IPS DF 19.7 (cell line): ENCODE data around the gene LYG1.
"Not testable (repeated sequence)": the region's sequence is repeated elsewhere in the genome, so short reads cannot be mapped to it uniquely, and the experiment has no call there.

Experiments
- DNase-seq: peaks from one replicate; pipeline ENCODE4 v3.0.0-alpha.2; 2013; ENCODE audit warnings: low read depth, low spot score

LYG1 gene

GRCh38 chr2:99301097-99301496 lies at the start of gene LYG1:
TSS of gene LYG1 (minus strand) at chr2:99301197. CDS start at chr2:99295670, 5,527 bp downstream.
- not testable (repeated sequence) for DNase-seq

DNA sequence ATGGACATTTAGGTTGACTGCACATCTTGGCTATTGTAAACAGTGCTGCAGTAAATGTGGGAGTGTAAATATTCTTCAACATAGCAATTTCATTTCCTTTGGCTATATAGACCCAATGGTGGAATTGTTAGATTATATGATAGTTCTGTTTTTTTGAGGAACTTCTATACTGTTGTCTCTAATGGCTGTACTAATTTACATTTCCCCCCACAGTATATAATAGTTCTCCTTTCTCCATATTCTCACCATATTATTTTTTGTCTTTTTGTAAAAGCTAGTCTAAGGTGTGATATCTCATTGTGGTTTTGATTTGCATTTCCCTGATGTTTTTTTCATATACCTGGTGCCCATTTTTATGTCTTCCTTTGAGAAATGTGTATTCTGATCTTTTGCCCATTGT lies 49.2 kb upstream of the LYG1 start:
- no peak for DNase-seq

GRCh38 chr2:99348173-99348572 lies 47.2 kb upstream of the LYG1 start:
- DNase-seq: no peak

GRCh38 chr2:99346218-99346617 lies 45.2 kb upstream of the LYG1 start:
- no peak for DNase-seq

DNA sequence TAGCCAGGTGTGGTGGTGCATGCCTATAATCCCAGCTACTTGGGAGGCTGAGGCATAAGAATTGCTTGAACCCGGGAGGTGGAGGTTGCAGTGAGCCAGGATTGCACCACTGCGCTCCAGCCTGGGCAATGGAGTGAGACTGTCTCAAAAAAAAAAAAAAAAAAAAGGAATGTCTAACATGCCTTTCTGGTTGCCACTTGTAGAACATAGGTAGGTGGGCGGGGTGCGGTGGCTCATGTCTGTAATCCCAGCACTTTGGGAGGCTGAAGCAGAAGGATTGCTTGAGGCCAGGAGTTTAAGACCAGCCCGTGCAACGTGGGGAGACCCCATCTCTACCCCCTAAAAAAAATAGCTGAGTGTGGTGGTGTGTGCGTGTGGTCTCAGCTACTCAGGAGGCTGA lies 44.4 kb upstream of the LYG1 start:
- not testable (repeated sequence) for DNase-seq

- no peak for DNase-seq
Measured at GRCh38 chr2:99342536-99342935, 41.5 kb upstream of the LYG1 start.

- no peak for DNase-seq
Measured at GRCh38 chr2:99340669-99341236, 39.8 kb upstream of the LYG1 start.

DNA sequence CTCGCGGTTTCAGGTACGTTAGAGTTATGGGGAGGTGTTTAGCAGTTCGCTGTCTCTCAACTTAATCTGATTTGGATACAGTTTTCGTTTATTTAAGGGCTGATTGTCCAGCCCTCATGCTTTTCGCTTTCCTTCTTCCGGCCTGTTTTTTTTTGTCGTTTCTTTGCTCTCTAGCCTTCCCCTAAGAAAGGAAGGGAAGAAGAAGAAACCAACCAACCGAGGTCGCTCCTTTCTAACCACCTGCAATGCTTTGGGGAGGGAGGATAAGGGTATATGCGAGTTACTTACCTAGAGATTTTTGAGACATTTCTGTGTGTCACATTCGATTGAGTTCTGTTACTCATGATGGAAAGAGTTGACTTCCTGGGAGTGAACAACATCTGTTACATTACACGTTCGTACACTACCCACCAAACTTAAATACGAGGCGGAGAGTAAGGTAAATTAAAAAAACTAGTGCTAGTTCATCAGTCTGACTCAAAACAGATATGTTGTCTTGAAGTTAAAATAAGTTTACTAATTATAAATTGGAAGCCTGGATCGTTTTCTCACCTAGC lies 37.1 kb upstream of the LYG1 start:
- DNase-seq: no peak

DNA sequence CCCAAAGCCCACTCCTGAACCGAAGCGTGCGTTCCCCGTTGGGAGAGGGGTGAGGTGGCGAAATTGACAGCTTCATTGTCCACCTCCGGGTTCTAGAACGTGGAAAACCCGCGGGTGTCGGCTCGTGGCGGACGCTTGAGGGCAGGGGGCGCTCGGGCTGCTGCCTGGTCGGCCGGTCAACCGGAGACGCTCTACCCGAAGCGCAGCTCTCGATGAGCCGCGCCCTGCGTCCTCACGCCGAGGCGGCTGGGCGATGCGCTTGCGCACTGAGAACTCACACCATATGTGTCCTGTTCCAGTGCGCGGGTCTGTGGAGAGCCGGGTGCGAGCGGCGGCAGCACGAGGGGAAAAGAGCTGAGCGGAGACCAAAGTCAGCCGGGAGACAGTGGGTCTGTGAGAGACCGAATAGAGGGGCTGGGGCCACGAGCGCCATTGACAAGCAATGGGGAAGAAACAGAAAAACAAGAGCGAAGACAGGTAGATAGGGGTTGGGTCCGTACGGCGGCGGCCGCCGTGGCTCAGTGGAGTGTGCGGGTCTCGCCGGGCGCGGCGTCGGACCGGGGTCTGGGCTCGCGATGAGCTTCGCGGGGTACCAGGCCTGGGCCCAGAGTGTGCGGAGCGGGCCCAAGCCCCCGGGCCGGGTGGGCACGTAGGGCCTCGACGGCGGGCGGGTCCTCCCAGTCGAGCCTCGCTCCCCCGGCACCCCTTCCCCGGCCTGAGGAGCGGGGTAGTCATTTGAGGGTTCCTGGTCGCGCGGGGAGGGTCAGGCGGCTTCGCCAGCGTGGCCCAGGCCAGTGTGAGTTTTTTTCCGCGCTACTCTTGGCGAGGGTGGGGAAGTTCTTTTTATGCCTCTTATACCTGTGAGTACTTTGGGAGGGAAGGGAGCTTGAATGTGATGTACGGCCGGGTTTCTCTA lies 36.4 kb upstream of the LYG1 start, which contains the start of gene EIF5B:
EIF5B (plus strand) TSS at position 277 of the 916 bp plus-strand sequence; CDS start at position 443, 166 bp downstream.
- peak; percentile 87 for DNase-seq

GRCh38 chr2:99336804-99337112 lies 35.8 kb upstream of the LYG1 start:
- DNase-seq: no peak

- peak; percentile 99 for DNase-seq
Measured at GRCh38 chr2:99335911-99336803, 35.2 kb upstream of the LYG1 start, which contains the start of gene TXNDC9. TSS of gene TXNDC9 (minus strand) at chr2:99336333. CDS start at chr2:99333210, 3,123 bp downstream.

DNA sequence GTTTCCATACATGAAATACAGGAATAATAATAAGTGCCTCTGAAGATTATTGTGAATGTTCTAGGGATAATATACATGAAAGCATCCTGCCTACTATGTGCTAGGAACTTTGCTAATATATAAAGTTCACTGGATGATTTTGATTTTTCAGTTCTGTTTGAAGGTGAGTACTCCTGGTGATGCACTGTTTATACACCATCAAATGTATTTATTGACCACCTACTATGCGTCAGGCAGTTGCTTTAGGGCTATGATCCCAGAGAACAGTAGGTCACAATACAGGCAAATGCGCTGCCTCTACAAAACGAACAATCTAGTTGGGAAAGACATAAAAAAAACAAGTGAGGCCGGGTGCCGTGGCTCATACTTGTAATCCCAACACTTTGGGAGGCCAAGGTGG lies 24.4 kb upstream of the LYG1 start:
- DNase-seq: no peak

- not testable (repeated sequence) for DNase-seq
Measured at GRCh38 chr2:99317873-99318200, 16.8 kb upstream of the LYG1 start.

- no peak for DNase-seq
Measured at GRCh38 chr2:99317161-99317872, 16.3 kb upstream of the LYG1 start.

- no peak for DNase-seq
Measured at GRCh38 chr2:99299580-99299979, 1.4 kb downstream of the LYG1 start.

GRCh38 chr2:99297994-99298393 lies 3.0 kb downstream of the LYG1 start:
- DNase-seq: no peak

DNA sequence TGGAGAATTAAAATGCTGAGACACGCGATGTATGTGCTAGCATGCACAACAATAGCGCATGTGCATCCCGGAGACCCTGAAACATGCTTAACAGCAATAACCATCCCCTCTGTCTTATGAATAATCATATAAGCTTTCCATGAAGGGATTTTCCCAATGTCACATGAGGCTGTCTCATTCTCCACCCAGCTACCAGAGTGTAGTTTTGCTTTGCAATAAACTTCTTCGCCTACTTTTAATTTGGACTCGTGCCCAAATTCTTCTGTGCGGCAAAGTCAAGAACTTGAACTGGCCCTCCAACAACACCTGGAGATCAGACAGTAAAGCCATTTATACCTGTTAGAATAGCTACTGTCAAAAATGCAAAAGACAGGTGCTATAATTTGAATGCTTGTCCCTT lies 15.5 kb downstream of the LYG1 start:
- DNase-seq: no peak

- DNase-seq: no peak
Measured at GRCh38 chr2:99279969-99280695, 20.9 kb downstream of the LYG1 start.

- no peak for DNase-seq
Measured at GRCh38 chr2:99278793-99279291, 22.2 kb downstream of the LYG1 start.

DNA sequence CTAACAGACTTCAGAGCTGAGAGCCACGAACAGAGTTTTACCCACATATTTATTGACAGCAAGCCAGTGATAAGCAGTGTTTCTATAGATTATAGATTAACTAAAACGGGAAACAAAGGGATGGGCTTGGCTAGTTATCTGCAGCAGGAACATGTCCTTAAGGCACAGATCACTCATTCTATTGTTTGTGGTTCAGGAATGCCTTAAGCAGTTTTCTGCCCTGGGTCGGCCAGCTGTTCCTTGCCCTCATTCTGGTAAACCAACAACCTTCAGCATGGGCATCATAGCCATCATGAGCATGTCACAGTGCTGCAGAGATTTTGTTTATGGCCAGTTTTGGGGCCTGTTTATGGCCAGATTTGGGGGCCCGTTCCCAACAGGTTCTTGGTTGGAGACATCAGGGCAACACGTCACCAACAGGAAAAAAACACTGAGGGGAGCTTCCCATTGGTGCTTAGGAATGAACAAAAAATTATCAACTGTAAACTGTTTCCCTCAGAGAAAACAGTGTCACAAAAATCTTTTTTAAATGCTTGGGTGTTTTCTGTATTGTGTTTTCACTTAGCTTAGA lies 22.7 kb downstream of the LYG1 start:
- not testable (repeated sequence) for DNase-seq
